ENCODE data around the gene CATSPERB. TPM values are rescaled to one million over a fixed set of nuclear protein-coding genes. Genes with fewer than 3 reads are reported as not detected.

Gene CATSPERB
- total and polyA plus RNA-seq, 2 of the 8 experiments (the other 6 are each of a cell fraction or from before 2014, with no cell fraction given) = 0.11 to 0.30 TPM

GRCh38 chr14:91755570-91756295, 23.8 kb upstream of the CATSPERB start:
- Histone ChIP-seq H3K79me1 (ENCODE audit: low read depth, low read length) (no peaks in the 10 kb centered on the region), H3K23ac (ENCODE audit: insufficient read length) (no peak overlapping the region), H3K4ac (replicated peaks; ENCODE audit: insufficient read length, low read depth, low read length) (no peak overlapping the region), H3K56ac (replicated peaks; ENCODE audit: insufficient read length, low read depth, low read length) (no peak overlapping the region), H3K23me2 (ENCODE audit: low read depth, low read length) (no peaks in the 10 kb centered on the region; the same call in 1 of the 2 replicates), H3K79me2 (ENCODE audit: control insufficient read depth in 1 of 2, insufficient read depth in 2 of 2, low read length in 2 of 2) (no peaks in the 10 kb centered on the region), H4K91ac (replicated peaks; ENCODE audit: insufficient read length, low read length) (no peak overlapping the region), H2BK5ac (ENCODE audit: low read depth, low read length) (no peak overlapping the region), H3K9me3 (ENCODE audit: insufficient read depth in 2 of 2, low read depth in 1 of 2, low read length in 1 of 2) (no peaks in the 10 kb centered on the region), H2BK20ac (ENCODE audit: low read length) (no peak overlapping the region), H3K36me3 (ENCODE audit: control insufficient read depth in 2 of 4, insufficient read depth in 4 of 4, low read length in 3 of 4) (no peaks in the 10 kb centered on the region), H3K4me3 (ENCODE audit: extremely low read depth in 1 of 4, insufficient read depth in 2 of 4, low read depth in 3 of 4, low read length in 4 of 4) (no peak overlapping the region), H3K14ac (ENCODE audit: insufficient read length) (no peak overlapping the region), H4K5ac (ENCODE audit: insufficient read length, low read depth, low read length) (no peak overlapping the region), H3K4me2 (ENCODE audit: insufficient read depth in 1 of 2, low read depth in 2 of 2, low read length in 2 of 2) (no peak overlapping the region), H3K4me1 (replicated peaks in 1 of 4; ENCODE audit: control insufficient read depth in 3 of 4, insufficient read depth in 4 of 4, low read length in 3 of 4) (no peaks in the 10 kb centered on the region; a peak in 1 of 7 replicates), H4K20me1 (replicated peaks in 1 of 2; ENCODE audit: control insufficient read depth in 1 of 2, insufficient read depth in 2 of 2, low read length in 2 of 2) (no peaks in the 10 kb centered on the region), H2BK120ac (replicated peaks; ENCODE audit: low read depth, low read length) (no peak overlapping the region), H4K8ac (ENCODE audit: extremely low read depth, insufficient read depth, low read length) (no peak overlapping the region), H3K18ac (ENCODE audit: extremely low read depth, low read length) (no peak overlapping the region), H3K9ac (replicated peaks in 1 of 4; ENCODE audit: extremely low read depth in 1 of 4, low read depth in 3 of 4, low read length in 3 of 4) (no peak overlapping the region), H3K27ac (ENCODE audit: low read depth, low read length) (no peak overlapping the region), H2AFZ (ENCODE audit: low read length) (no peak overlapping the region), H2AK5ac (ENCODE audit: low read depth, low read length) (no peak overlapping the region), H2BK12ac (ENCODE audit: low read depth, low read length) (no peak overlapping the region), H3K27me3 (replicated peaks in 1 of 4; ENCODE audit: control insufficient read depth in 3 of 4, extremely low read depth in 1 of 4, insufficient read depth in 3 of 4, low read length in 3 of 4) (no peaks in the 10 kb centered on the region), H2BK15ac (ENCODE audit: low read length) (no peak overlapping the region)
- TF ChIP-seq CEBPB (IDR thresholded peaks at IDR 0.05; ENCODE audit: low read depth, low read length) (peak; percentile 90), GTF2F1 (IDR thresholded peaks at IDR 0.05; ENCODE audit: borderline replicate concordance, low read depth, low read length) (no peak)
- DNase-seq (ENCODE audit: low read depth in 1 of 2, low spot score in 2 of 2) = no peak
- POLR2A ChIA-PET (ENCODE audit: partially characterized antibody) = no interaction called here
- CTCF ChIA-PET (ENCODE audit: partially characterized antibody) = no interaction called here
- FAIRE-seq = no peak
- 75% methylated on average over 4 of the region's 4 CpGs; no CpG with 5 or more reads in 1 of the 2 experiments for WGBS, 2 experiments (ENCODE audit: extremely low coverage in 1 of 2, insufficient coverage in 1 of 2, insufficient read length in 1 of 2, insufficient replicate concordance in 2 of 2, low coverage in 1 of 2, low lambda C conversion rate in 2 of 2, missing lambda C conversion rate in 1 of 2)

Measured in H1 (cell line).